ENCODE measurements around the gene MBOAT2. TPM values are rescaled to one million over a fixed set of nuclear protein-coding genes. Genes with fewer than 3 reads are reported as not detected.
"Not testable (repeated sequence)": the region's sequence is repeated elsewhere in the genome, so short reads cannot be mapped to it uniquely, and the experiment has no call there.

The MBOAT2 gene
- total RNA-seq, result 4.9 and 23.9 TPM in 2 replicates

GRCh38 chr2:9003616-9004337, at the start of gene MBOAT2:
Gene MBOAT2 (minus strand): TSS chr2:9003684. CDS start chr2:9003614, 70 bp downstream.
- DNase-seq (ENCODE audit: low read depth, low spot score), result peak; percentile 35

- DNase-seq (ENCODE audit: low read depth, low spot score), result no peak
These were observed 49.5 kb upstream of the MBOAT2 start for GRCh38 chr2:9052821-9053533.

DNA sequence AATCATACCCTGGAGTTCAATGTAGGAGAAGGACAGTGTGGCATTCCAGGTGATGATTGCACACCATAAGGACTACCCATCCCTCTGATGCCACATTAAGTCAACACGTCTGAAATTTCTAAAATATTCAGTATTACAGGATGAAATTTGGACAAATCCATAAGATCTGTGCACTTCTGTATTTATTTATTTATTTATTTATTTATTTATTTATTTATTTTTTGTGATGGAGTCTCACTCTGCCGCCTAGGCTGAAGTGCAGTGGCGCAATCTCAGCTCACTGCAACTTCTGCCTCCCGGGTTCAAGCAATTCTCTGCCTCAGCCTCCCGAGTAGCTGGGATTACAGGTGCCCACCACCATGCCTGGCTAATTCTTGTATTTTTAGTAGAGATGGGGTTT, 48.0 kb upstream of the MBOAT2 start:
- DNase-seq (ENCODE audit: low read depth, low spot score), result not testable (repeated sequence)

DNA sequence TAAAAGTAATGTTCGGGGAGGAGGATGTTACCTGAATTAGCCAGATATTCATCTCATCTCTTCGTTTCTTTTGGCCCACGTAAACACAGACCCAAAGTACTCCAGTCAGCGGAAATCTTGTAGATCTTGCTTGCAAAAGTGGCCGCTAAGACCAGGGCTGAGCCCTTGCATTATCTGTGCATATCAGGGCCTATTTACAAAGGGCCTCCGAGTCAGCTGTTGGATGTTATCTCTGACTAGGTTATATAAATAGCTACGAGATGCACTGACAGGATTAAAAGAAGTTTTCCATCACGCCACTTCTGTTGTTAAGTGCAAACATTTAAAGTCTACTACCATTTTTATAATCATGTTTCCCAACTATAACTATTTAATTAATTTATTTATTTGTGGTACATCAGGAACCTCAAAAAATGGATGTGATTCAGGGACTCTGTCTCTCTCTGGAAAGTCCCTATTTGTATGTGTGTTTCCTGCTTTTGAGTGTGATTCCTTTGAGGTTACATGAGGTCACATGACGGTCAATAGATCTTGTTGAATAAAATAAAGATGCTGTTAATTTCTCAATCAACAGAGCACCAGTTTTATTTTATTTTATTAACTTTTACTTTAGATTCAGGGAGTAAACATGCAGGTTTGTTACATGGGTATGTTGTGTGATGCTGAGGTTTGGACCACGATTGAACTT, 46.8 kb upstream of the MBOAT2 start:
- DNase-seq (ENCODE audit: low read depth, low spot score), result no peak

- no peak for DNase-seq (ENCODE audit: low read depth, low spot score)
These were observed 42.1 kb upstream of the MBOAT2 start for GRCh38 chr2:9045595-9045994.

- DNase-seq (ENCODE audit: low read depth, low spot score), result not testable (repeated sequence)
These were observed 40.0 kb upstream of the MBOAT2 start for GRCh38 chr2:9043491-9043890.

GRCh38 chr2:9037166-9037565, 33.7 kb upstream of the MBOAT2 start:
- DNase-seq (ENCODE audit: low read depth, low spot score), result no peak

DNA sequence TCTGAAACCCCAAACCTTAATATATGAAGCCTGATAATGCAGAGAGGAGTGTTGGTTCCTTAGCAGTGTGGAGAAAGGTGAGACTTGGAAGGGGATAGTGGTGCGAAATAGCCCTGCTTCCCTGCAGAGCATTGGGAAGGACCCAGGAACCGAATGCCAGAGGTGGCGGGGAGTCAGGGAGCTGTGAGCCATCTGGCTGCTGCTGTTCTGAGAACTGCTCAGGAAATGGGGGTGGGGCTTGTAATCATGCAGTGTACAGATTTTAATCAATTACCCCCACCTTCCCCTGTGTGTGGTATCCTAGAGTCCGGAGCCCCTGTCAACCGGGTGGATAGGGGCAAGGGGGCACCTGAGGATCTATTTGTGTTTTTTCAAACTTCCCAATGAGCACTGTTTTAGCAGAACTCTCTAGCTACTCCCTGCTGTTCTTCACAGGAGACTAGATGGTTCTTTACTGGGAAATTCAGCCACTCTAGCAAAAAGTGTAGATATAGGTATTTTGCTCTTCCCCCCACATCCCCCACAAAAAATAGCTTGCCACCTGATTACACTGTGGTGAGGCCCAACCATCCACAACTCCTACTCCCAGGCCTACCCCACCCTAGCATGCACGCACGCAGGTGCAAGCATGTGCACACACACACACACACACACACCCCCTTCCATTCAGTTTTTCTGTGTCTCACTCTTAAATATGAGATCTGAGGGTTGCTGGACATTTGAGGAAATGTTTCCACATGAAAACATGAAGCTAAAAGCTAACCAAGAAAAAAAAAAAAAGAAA, 30.1 kb upstream of the MBOAT2 start:
- DNase-seq (ENCODE audit: low read depth, low spot score), result no peak

DNA sequence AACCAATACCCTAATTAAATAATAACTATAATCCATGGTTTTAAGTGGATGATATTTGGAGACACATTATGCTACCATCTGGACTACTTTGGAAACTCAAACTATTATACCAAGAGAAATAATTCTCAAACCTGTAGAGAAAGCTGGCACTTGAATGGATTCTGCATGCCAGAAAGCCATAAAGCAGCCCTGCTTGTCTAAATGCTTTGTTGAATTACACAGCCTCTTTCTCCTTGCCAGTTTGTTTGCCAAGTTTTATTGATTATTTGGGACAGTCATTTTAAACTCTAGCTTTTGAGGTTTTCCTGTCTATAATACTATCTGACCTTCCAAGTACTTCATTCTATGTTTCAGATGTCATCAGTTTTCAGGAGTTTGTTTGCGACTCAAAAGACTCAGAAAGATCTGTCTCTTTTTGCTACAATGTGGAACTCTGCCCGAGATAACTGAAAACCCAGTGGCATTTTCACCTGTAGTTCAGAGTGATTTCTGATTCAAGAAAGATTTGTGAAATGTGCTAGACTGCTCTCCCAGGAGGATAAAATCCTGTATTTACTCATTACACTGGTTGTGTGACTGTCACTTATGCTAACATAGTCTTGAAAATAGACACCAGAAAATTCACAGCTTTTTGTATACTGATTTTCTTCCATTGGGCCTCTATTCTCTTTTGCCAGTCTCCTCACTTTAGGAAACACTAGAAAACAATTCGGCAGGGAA, 29.2 kb upstream of the MBOAT2 start:
- DNase-seq (ENCODE audit: low read depth, low spot score), result no peak

DNA sequence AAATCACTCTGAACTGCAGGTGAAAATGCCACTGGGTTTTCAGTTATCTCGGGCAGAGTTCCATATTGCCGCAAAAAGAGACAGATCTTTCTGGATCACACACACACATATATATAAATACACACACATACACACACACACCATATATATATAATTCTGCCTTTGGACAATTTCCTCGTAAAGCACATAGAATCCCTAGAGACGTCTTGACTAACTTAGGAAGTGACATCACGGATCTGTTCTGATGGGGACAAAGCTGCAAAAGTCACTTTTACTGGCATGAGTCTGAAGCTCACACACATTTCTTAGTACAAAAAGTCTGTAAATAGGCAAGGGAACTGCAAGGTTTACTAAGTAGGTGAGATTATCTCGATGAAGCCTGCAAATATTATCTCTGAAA, 28.6 kb upstream of the MBOAT2 start:
- DNase-seq (ENCODE audit: low read depth, low spot score), result no peak

DNA sequence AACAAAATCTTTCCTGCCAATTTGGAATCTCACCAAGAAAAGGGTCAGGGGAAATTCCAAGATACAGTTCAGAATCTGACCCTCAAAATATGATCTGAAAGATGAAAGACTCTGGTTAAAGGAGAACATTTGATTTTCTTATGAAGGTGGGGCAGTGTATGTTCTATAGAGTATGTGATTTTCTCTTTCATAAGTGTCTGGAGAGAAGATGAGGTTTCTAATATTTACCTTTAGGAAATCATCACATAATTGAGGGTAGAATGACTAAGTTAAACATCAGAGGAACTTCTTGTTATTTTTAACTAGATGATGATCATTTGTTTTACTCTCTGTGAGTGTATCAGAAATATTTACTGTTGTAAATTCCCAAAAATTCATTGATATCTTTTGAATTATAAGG, 27.8 kb upstream of the MBOAT2 start:
- DNase-seq (ENCODE audit: low read depth, low spot score), result no peak

DNA sequence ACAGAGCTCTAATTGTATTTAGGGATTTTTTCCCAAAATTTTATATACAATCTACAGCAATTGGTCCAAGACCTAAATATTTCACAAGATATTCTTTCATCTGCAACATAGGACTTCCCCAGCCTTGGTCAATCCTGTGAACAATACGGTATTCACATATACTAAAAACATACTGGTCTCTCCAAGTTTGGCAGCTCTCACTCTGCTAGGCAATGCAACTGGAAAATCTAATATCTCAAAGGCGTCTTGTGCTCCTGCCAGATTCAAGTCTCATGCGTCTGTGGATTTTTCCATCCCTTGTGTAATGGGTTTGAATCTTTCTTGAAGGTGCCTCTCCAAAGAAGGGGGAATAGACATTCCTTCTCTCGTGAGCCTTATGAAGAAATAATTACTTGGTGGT, 27.4 kb upstream of the MBOAT2 start:
- no peak for DNase-seq (ENCODE audit: low read depth, low spot score)

DNA sequence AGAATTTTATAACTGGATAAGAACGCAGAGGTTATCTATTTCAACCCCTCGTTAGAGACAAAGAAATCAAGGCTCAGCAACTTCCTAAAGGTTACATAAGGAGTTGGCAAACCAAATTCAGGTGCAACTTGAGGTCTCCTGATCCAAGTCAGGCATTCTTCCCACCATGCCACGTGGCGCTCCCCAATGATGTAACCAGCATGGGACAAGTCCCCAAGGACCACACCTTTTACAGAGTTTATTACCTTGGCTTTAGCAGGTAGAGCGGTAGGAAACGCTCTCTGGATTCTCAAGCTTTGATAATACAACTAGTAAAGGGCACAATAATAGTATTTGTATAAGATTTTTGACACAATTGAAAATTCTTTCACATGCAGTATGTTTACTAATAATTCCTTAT, 26.7 kb upstream of the MBOAT2 start:
- DNase-seq (ENCODE audit: low read depth, low spot score), result no peak

DNA sequence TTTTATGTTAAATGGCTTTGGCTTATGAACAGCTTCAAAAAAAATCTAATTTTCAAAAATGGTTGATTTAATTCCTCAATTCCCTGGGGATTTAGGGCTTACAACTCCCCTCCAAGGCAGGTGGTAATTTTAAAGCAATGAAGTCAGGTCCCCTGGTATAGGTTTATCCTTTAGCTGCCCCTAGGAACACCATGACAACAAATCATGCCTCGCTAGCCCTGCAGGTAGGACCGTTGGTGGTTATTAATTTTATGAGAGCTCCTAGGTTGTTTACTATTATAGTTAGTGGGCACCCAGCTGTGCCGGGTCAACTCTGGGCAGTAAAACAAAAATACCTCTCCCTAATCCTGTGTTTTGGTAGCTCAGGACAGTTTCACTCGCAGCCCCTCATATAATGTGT, 26.2 kb upstream of the MBOAT2 start:
- no peak for DNase-seq (ENCODE audit: low read depth, low spot score)

DNA sequence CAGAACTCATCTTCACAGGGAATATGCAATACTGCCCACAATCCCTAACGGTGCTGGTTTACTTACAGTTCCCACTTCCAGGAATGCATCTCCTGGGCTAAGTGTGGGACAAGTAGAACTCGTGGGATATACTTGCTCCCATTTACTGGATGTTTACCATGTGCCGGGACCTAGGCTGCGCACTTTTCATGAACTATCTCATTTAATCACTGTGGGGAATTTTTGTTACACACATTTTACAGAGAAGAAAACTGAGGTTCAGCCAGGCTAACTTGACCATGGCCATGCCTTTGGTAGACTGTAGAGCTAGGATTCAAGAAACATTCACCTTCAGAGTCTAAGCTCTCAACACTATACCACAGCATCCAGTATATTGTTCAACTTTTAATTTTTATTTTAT, 24.4 kb upstream of the MBOAT2 start:
- DNase-seq (ENCODE audit: low read depth, low spot score), result no peak

DNA sequence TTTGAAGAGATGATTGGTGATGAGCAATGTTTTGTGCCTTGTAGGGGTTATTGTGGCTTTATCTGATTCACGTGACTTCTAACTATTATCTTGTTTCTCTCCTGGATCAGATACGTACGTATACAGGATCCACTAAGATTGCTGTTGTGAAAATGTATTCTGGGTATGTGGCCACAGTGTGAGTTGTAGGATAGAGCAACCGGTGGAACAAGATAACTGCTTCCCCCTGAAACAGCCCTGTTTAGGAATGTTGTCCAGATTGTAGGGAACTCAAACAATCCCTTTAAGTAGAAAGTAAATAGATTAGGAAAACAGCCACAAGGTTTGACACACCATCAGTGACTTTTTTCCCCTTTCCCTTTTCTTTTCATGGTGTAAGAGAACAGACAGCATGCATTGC, 22.3 kb upstream of the MBOAT2 start:
- no peak for DNase-seq (ENCODE audit: low read depth, low spot score)

DNA sequence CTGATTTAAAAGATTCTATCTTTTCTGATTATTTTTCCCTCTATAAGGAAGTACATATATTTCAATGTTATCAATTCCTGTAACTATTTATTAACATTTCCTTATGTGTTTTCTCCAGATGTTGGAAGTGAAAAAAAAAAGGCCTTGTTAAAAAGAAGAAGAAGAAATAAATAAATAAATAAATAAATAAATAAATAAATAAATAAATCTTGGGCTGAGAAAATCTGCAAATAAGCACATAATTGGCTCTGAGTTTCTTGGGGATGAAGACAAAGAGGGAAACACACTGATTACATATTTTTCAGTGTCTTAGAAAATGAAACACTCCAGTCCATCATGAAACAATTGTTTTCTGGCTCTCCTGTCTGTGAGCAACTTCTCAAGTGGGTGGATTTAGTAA, 21.1 kb upstream of the MBOAT2 start:
- DNase-seq (ENCODE audit: low read depth, low spot score), result no peak

DNA sequence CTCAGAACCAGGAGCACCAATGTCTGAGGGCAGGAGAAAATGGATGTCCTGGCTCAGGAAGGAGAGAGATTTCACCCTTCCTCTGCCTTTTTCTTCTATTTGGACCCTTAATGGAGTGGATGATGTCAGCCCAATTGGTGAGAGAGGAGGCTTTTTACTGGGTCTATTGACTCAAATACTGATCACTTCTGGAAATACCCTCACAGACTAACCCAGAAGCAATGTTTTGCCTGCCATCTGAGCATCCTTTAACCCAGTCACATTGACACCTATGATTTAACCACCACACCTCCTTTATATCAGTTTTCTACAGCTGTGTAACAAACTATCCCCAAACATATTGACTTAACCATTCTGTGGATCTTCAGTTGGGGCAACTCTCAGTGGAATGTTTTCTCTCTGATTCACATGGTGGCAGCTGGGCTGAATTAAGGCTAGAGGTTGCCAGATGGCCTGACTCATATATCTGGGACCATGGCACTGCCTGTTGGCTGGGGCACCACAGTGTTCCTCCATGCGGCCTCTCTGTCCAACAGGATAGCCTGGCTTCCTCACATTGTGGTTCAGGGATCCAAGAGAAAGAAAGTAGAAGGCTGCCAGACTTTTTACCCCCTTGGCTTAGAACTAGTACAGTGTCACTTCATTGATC, 18.2 kb upstream of the MBOAT2 start:
- DNase-seq (ENCODE audit: low read depth, low spot score), result no peak

DNA sequence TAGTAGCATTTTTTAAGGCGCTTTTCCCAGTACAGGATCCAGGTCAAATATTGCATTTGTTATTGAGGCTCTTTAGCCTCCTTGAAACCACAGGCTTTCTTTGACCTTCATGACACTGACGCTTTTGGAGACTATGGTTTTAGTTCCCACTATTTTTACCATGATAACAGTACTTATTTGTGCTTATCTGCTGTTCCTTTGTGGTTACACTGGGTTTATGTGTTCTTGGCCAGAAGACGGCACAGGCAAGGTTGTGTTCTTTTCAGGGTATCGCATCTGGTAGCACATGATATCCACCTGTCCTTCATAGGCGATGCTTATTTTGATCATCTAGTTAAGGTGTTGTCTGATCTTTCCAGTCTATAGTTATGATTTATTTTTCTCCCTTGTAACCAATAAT, 16.8 kb upstream of the MBOAT2 start:
- DNase-seq (ENCODE audit: low read depth, low spot score), result no peak

- DNase-seq (ENCODE audit: low read depth, low spot score), result no peak
These were observed 15.1 kb upstream of the MBOAT2 start for GRCh38 chr2:9018534-9018933.

- DNase-seq (ENCODE audit: low read depth, low spot score), result no peak
These were observed 14.6 kb upstream of the MBOAT2 start for GRCh38 chr2:9018109-9018508.
